GM21576 (cell line): ENCODE measurements around the gene ZNF138.
"Not testable (repeated sequence)": the region's sequence is repeated elsewhere in the genome, so short reads cannot be mapped to it uniquely, and the experiment has no call there.

ENCODE experiments used
- ATAC-seq: cut with Tn5 transposase; IDR thresholded peaks from one replicate; pipeline ENCODE4 v1.9.1; 2021; ENCODE audit warnings: mild to moderate bottlenecking, moderate library complexity; ENCODE audit not compliant: unreplicated experiment

ZNF138 gene

DNA sequence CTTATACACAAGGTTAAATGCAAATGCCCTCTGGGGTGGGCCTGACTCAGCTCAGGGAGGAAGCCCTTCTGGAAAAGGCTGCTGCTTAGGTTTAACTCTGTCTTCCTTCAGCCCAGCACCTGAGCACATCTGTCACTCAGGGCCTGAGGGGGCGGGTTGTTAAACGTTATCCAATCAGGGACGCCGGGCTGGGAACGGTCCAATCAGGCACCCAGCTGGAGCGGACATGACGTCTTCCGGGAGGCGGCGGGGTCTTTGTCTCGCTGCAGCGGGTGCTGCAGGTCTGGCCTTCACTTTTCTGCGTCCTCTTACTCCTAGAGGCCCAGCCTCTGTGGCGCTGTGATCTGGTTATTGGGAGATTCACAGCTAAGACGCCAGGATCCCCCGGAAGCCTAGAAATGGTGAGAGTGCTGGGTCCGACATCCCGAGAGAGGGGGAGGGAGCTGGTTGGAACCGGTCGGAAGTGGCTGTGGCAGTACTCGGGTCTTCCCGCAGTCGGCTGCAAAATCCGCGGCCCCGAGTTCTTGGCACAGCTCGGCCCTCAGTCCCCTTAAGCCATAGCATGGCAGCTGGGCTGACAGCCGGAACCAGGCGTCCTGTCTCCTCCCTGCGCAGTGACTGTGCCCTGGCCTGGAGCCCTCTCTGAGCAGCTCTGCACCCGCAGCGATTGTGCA, at the start of gene ZNF138:
Gene ZNF138, plus strand, starts transcription at position 258 of the 674 bp plus-strand sequence. Its CDS starts 141 bp downstream, at position 399.
- peak; percentile 100 for ATAC-seq

DNA sequence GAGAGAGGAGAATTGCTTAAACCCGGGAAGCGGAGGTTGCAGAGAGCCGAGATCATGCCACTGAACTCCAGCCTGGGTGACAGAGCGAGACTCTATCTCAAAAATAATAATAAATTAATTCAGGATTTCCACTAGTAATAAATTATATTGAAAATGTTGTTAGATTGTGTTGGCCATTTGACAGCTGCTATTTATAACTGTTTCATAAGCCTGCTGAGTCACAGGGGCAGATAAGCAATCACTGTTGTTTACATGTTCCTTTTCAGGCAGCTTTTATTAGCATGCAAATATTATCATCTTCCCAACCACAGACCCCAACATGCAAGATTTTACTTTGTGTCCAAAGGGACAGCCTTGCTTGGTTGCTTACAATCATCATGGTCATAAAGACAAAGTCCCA, 49.5 kb upstream of the ZNF138 start:
- no peak for ATAC-seq

DNA sequence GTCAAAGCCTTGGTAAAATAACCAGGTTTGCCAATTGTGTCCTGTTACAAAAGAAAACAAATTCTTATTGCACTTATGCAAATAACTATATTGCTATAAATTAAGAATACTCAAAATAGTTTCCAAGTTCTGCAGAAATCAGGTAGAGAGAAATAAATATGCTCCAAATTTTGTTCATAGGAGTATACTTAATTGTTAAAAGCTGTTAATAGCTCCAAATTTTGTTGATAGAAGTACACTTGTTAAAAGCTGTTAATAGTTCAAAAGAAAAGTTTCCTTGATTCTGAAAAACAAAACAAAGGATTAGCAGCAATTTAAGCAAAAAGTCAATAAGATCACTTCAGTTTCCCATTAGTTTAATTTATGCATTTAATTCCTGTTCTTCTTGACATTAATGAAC, 46.4 kb upstream of the ZNF138 start:
- no peak for ATAC-seq

DNA sequence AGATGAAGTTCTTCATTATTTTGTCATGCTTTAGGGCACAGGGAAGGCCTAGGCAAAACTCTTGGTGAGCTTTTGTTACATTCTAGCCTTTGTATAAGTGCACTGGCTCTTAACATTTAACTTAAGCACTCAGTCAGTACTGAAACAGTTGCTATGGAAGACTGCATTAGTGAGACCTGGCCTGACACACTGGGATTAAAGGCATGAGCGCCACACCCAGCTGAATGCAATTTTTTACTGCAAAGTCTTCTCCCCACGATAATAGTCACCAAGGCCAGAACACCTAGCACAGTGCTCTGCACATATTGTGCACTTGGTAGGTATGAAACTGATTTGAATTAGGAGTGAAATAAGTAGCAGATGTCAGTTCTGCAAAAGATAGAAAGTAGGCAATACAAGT, 41.2 kb upstream of the ZNF138 start:
- ATAC-seq: no peak

DNA sequence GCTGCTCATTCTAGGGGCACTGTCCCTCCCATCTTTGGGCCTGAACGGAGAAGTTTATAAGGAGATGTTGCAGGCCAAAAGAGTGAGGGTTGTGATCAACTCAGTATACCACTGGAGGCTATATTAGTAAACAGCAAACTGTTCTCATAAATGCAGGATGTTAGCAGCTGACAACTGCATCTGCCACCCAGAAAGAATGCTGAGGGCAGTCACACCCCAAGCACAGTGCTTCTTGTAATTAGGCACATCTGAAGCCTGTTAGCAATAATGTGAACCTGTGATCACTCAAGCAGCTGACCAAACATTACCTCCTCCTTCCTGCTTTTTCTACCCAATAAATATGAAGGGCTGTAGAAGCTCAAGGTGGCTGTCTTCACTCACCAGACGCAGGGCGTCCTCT, 38.4 kb upstream of the ZNF138 start:
- no peak for ATAC-seq

DNA sequence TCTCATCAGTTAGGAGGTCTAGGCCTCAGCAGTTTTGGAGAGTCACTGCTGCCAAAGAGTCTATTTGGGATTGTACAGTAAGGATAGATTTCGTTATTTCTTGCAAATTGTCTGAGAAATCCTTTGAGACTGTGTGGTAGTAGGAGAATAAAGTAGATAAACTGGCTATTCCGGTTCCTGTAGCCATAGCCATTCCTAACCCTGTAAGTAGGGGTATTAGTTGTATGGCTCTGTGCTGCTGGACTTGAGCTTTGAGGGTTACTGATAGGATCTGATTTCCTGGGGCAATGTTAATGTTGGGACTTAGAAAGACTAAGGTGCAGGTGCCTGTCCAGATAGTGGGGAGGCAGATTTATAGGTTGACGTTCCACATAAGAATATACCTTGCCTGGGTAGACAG, 36.1 kb upstream of the ZNF138 start:
- no peak for ATAC-seq

DNA sequence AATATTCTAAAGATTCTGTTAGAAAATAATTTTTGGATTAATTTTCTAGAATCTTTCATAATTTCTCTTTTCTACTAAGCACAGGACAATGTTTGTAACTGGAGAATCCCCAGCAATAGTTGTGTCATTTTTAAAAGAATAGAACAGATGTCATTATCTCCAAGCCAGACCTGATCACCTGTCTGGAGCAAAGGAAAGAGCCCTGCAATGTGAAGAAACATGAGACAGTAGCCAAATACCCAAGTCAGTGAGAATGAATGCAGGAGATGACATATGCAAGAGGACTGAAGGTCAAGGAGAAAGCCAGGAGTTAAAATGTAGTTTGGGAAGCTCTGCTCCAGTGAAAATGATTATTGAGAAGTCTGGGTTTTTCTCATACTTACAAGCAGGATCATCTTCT, 25.4 kb upstream of the ZNF138 start:
- no peak for ATAC-seq

DNA sequence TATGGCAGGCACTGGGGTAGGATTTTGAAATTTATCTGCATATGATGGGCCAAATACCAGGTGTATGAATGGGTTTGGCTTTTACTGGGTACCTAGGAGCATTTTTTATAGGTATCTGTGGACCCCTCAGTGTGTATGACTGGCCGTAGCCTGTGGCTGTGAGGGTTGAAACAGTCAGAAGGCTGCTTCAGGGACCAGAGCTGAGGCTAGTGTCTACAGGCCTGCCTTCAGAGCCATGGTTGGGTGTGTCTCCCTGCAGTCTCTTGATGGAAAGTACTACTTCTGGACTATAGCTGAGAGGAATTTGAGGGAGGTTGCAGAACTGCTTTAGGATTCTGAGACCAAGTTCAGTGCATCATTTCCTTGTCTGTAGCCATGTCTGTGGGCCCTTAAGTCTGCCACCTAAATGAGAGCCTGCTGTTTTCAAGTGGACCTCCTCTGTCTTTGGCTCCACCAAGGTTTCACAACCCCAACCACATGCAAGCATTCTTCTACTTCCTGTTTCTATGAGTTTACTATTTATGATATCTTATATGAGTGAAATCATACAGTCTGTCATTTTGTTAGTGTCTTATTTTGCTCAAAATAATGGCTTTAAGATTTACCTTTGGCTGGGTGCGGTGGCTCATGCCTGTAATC, 19.9 kb upstream of the ZNF138 start:
- no peak for ATAC-seq

DNA sequence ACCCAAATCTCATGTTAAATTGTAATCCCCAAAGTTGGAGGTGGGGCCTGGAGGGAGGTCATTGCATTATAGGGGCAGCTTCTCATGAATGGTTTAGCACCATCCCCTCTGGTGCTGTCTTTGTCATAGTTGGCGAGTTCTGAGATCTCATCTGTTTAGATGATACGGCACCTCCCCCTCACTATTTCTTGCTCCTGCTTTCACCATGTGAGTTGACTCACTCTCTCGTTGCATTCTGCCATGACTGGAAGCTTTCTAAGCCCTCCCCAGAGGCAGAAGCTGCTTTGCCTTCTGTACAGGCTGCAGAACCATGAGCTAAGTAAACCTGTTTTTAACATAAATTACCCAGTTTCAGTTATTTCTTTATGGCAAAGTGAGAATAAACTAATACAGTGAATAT, 18.9 kb upstream of the ZNF138 start:
- ATAC-seq: no peak

DNA sequence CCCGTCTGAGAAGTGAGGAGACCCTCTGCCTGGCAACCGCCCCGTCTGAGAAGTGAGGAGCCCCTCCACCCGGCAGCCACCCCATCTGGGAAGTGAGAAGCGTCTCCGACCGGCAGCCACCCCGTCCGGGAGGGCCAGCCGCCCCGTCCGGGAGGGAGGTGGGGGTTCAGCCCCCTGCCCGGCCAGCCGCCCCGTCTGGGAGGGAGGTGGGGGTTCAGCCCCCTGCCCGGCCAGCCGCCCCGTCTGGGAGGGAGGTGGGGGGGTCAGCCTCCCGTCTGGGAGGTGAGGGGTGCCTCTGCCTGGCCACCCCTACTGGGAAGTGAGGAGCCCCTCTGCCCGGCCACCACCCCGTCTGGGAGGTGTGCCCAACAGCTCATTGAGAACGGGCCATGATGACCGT, 9.4 kb upstream of the ZNF138 start:
- ATAC-seq: not testable (repeated sequence)

DNA sequence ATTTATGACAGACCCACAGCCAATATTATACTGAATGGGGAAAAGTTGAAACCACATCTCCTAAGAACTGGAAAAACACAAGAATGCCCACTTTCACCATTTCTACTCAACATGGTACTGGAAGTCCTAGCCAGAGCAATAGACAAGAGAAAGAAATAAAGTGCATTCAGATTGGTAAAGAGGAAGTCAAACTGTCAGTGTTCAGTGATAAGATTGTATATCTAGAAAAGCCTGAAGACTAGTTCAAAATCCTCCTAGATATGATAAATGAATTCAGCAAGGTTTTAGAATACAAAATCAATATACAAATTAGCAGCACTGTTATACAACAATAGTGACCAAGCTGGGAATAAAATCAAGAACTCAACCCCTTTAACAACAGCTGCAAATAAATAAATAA, 6.9 kb upstream of the ZNF138 start:
- ATAC-seq: no peak

DNA sequence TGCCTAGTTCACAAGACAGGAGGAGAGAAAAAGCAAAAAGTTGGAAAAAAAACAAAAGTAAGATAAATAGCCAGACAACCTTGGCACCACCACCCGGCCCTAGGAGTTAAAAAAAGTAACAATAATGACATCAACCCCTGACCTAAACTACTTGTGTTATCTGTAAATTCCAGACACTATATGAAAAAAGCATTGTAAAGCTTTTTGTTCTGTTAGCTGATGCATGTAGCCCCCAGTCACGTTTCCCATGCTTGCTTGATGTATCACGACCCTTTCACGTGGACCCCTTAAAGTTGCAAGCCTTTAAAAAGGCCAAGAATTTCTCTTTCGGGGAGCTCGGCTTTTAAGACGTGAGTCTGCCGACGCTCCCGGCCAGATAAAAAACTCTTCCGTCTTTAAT, 5.0 kb upstream of the ZNF138 start:
- not testable (repeated sequence) for ATAC-seq

DNA sequence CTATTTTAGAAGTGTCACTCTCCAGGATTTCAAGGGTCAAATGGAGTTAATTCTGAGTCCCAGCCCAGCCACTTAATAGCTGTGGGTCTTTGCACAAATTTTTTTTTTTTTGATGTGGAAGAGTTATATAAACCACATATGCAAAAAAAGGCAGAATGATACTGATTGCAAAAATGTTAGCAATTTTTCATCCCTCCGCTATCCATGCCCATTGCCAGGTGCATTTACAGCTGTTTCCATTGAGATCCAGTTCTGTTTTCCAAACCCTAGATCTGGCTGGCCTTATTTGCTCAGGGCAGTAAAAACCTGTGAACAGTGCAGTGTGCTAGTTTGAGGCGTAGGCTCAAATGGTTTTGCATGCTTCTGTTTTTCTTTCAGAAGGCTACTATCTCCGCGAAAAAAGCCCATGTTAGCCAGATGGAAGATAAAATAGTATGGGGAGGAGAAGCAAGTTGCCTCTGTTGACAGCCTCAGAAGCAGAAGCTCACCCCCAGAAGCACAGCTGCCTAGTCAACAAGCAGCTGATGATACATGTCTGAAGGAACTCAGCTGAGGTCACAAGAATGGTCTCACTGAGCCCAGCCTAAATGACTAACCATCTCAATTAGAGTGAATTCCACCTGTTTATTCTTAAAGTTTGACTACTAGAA, 997 bp upstream of the ZNF138 start:
- no peak for ATAC-seq

DNA sequence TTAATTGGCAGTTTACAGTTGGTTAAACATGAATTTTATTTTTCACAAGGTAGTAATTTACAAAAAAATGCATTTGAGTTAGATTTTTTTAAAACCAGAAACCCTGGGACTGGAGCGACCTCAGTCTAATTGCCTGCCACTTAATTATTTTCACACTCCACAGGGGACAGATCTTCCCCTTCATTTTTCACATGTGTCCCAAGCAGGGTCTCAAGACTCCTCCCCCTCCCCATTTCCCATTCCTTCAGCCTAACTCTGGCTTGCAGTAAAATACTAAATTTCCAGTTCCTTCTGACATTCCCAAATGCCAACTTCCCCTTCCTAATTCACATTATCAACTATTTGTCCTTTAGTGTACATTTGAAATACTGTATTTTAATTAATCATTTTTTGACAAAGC, 948 bp downstream of the ZNF138 start:
- ATAC-seq: no peak

DNA sequence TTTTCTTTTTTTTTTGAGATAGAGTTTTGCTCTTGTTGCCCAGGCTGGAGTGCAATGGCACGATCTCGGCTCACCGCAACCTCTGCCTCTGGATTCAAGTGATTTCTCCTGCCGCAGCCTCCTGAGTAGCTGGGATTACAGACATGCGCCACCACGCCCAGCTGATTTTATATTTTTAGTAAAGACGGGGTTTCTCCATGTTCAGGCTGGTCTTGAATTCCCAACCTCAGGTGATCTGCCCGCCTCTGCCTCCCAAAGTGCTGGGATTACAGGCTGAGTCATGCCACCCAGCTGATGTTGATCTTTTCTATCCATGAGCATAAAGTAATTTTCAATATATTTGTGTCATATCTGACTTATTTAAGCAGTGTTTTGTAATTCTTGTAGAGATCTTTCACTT, 4.9 kb downstream of the ZNF138 start:
- not testable (repeated sequence) for ATAC-seq

DNA sequence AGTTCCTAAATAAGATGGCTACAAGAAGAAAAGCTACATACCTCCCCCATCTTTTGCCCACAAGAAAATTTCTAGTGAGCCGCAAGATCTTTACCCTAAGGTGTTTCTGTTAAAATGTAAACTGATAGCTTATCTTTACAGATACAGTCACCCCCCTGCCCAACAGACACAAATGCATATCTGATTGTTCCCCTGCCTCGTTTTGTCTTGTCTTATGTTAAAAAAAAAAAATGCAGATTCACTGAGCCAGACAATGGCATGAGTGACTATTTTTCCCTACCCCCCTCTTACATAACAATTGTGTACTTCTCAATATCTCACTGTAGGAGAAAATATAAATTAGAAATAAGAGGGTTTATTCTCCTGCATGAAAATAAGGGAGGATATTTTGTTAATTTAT, 8.5 kb downstream of the ZNF138 start:
- ATAC-seq: no peak

DNA sequence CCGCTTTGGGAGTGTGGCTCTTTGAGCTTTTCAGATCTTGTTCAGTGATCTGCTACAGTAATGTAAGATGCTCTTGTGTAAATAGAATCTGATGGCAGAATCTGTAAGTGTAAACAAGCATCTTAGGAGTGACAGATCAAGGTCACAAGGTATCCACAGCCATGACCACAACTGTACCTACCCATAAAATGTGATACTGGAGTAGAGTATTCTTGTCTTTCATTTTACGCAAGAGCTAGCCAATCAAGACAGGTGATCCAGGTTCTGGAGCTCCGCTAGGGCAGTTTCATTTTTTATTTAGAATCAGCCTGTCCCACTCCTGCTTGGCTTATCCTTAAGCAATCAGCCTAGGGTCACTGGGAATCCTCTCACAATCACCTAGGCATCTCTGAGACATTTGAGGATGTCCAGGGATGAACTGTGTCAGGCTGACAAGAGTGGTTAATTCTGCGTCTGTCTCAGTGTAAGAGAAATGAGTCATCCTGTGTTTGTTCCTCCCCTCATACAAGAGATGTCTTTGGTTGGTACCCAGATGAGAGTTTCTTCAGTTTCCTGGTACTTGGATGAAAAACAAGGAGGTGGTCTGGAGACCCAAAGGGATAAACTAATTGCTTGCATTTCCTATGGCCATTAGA, 13.6 kb downstream of the ZNF138 start:
- no peak for ATAC-seq

DNA sequence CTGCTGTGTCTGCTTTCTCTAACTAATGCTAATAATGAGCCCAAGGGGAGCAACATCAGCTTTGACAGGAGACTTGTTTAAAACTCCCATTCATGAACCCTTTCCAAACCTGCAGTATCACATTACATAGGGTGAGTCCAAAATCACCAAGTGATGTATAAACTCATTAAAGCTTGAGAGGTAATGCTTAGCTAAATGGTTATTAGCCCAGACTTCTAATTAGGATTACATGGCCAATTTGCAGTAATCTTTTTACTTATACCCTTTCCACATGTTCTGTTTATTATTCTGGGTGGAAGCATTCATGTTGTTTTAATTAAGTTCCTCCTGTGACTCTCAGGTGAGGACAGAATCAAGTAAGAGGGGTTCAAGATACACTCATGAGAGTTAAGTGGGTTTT, 17.5 kb downstream of the ZNF138 start:
- no peak for ATAC-seq

DNA sequence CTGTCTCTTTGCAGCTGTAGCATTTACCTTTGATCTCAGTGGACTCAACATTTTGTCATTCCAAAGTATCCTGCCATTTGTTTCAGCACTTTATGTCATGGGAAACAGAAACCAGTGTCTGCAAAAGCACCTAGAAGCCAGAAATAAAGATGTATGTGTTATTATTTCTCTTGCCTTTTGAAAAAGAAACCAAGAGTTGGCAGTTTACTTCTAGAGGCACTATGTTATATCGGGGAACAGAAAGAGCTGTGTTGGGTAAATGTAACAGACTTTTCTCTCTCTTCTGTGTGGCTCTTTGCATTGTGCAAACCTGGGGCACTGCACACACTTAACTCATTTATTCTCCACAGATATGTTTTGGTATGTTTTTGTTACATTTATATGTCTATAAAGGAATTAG, 36.7 kb downstream of the ZNF138 start:
- ATAC-seq: no peak

DNA sequence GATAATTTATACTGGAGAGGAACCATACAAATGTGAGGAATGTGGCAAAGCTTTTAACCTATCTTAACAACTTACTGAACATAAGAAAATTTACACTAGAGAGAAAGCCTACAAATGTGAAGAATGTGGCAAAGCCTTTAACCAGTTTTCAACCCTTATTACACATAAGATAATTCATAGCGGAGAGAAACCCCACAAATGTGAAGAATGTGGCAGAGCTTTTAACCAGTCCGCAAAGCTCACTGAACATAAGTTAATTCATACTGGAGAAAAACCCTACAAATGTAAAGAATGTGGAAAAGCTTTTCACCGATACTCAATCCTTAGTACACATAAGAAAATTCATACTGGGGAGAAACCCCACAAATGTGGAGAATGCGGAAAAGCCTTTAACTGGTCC, 37.9 kb downstream of the ZNF138 start:
- ATAC-seq: no peak

DNA sequence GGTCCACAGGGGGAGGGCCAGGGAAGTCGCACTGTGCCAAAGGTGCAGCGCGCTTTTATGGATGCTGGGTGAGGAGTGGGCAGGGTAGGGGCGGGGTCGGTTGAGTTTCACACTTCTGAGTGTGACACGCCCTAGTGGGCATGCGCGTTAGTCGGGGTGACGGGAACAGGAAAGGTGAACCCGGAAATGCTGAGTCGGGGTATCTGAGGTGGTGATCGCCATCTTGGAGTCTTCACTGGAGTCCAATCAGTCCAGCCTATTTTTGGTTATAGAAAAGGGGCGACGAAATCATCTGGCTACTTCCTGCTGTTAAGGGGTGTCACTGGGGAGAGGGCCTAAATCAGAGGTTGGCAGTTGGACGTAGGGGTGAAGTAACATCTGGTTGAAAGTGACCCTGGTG, 40.8 kb downstream of the ZNF138 start:
- no peak for ATAC-seq

DNA sequence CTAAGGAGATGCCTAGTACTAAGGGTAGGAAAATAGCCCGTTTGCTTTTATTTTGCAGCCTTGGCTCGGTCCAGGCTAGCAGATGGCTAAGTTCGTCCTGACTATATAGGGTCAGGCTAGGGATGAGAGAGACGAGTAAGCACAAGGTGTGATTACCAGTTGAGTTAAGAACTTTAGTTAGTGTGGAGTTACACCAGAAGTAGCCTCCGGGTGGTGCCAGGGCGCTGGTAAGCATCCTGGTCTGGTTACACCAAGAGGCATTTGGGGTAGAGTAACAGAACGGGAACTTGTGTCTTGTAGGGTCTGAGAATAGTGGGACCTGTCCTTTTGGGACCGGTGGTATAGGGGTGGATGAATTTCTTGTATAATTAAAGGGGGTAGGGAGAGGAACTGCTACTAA, 41.6 kb downstream of the ZNF138 start:
- not testable (repeated sequence) for ATAC-seq
